Measurements from ENCODE around the gene NELFCD.
"Not testable (repeated sequence)": the region's sequence is repeated elsewhere in the genome, so short reads cannot be mapped to it uniquely, and the experiment has no call there.

Gene NELFCD, protein sequence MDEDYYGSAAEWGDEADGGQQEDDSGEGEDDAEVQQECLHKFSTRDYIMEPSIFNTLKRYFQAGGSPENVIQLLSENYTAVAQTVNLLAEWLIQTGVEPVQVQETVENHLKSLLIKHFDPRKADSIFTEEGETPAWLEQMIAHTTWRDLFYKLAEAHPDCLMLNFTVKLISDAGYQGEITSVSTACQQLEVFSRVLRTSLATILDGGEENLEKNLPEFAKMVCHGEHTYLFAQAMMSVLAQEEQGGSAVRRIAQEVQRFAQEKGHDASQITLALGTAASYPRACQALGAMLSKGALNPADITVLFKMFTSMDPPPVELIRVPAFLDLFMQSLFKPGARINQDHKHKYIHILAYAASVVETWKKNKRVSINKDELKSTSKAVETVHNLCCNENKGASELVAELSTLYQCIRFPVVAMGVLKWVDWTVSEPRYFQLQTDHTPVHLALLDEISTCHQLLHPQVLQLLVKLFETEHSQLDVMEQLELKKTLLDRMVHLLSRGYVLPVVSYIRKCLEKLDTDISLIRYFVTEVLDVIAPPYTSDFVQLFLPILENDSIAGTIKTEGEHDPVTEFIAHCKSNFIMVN
- total RNA-seq: 74.5 to 110 (median 109) reads per million in 4 experiments

DNA sequence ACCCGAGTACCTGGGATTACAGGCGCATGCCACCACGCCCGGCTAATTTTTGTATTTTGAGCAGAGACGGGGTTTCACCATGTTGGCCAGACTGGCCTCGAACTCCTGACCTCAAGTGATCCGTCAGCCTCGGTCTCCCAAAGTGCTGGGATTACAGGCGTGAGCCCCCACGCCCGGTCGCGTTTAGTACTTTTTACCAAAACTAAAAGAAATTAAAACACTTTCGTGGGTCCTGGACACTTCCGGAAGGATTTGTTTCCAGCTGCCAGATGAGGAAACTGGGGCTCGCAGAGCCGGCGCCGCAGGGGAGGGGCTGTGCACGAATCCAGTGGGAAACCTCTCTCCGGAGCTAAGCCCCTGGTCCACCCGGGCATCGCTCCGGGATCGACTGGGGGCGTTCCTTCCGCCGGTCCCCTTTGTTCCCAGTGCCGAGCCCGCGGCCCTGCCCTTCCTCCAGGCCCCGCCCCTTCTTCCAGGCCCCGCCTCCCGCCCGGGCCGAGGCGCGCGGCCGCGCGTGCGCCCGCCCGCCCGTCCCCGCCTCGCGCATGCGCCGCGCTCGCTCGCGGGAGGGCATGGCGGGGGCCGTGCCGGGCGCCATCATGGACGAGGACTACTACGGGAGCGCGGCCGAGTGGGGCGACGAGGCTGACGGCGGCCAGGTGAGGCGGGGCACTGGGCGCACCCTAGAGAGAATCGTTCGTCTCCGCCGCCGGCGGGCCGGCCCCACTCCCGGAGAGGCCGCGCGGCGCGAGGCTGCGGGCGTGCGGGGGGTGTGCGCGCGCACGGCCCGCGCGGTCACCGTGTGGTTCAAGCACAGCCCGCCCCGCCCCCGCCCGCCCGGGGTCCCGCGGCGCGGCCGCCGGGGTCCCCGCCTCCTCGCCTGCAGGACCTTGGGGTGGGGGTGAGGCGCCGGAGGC, at the start of gene NELFCD:
NELFCD (plus strand) TSS at position 546 of the 917 bp plus-strand sequence; CDS start at position 600, 54 bp downstream.
- peak; percentile 86 for DNase-seq

DNA sequence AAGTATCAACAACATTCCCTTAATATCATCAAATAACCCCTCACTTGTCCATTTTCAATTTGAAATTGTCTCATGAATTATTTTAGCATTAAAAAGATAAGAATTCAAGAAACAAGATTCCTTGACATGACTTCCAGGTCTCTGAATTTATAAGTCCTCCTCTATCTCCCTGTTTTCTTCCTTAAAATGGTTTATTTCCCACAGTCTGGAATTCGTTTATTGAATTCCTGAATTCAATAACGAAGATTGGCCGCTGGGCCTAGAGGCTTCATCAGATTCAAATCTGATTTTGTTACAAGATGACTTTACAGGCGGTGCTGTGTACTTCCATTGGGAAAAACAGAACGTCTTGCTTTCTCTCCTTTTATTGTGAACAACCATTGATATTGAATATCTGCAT, 48.9 kb upstream of the NELFCD start:
- no peak for DNase-seq

DNA sequence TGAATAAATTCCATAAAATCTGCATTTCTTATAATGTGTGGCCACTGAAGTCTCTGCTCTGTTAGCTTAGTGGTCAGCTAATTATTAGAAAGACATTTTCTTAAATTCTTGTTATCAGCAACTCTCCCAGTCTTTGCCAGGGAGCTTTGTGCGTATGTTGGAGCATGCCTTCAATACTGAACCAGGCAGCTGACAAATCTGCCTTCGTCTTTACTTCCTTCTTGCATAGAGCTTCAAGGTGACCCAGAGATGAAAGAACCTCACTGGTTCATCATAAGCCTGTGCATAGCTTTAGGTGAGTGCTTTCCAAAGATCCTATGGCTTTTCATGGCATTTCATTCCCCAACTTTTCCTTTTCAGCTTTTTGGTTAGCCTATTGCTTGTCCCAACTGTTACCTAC, 43.0 kb upstream of the NELFCD start:
- DNase-seq: no peak

DNA sequence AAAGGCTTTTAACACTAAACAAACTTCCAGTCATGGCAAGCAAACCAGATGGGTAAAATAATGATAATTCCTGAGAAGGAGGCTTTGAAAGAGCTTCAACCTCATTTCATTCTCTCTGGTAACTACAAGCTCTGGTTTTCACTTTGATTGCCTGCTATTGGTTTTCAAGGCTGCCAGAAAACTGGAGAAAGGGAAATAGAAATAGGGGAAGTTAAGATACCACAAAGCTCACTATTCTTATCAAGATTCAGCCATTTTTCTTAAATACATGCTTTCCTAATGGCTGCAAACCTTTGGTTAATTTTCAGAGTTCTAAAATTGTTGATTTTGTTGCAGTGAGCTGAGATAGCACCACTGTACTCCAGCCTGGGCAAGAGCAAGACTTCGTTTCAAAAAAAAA, 42.5 kb upstream of the NELFCD start:
- DNase-seq: no peak

DNA sequence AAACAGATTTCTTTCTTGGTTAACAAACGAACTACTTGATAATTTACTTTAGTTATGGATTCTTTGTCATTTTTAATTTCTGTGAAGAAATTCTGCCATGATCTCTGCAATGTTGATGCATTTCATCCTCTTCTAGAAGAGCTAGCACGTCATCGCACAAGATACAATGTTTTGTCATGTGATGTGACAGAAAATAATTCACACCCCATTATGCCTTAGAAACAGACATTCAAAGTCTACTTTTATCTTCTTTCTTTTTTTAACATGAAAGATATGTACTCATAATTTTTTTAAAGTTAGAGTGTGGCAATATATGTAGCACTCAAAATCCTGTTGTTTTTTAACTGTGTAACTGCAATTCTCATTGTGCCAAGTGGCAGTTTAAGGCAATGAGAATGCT, 39.6 kb upstream of the NELFCD start:
- no peak for DNase-seq

DNA sequence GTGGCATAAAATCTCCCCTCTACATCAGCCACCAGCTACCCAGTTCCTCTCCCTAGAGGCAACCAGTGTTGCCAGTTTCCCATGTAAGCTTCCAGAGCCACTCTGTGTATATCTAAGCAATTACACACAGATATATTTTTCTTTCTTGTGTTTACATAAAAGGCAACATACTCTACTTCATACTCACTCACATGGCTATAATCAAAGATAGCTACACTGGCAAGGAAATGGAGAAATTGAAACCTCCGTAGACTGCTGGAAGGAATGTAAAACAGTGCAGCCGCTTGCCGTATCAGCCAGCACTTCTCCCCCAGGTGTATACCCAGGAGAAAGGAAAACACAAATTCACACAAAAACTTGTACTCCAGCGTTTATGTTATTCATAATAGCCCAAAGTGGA, 38.5 kb upstream of the NELFCD start:
- no peak for DNase-seq

DNA sequence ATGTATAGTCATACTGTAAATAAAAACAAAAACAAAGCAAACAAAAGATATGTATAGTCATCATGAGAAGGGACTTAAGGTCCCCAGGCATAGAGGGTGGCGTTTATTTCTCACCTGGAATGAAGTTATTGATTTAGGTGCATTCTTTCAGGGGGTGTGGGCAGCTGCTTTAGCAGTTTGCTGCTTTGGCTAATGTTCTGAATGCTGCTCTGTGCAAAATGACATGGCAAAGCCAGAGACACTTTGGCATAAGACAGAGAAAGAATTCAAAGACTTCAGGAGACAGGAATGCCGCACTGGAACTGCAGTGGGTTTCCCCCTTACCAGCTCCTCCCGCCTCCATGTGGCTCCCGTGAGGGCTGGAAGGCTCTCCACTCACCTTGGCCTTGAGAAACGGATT, 36.4 kb upstream of the NELFCD start:
- DNase-seq: no peak

DNA sequence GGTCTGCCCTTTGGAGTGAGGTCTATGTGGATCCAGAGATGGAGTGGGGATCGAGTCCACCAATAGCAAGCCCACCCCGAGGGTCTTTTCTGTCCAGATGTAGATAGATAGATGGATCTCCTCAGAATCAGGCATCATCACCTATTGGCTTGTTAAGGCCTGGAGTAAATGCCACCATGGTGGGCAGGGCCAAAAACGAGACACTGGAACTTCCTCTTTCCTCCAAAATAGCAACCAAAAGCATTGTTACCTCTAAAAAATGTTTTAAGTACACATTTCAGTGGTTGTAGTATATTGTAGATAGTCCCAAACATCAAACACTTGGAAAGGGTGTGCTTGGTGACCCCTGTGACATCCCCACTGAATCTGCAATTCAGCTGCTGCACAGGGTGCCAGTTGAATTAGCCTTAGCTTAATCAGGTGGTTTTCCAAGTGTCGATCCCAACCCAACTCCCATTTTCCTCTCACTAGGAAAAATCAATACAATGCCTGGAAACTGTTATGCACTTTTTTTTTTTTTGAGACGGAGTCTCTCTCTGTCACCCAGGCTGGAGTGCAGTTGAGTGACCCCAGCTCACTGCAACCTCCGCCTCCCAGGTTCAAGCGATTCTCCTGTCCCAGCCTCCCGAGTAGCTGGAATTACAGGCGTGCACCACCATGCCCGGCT, 35.0 kb upstream of the NELFCD start:
- no peak for DNase-seq

DNA sequence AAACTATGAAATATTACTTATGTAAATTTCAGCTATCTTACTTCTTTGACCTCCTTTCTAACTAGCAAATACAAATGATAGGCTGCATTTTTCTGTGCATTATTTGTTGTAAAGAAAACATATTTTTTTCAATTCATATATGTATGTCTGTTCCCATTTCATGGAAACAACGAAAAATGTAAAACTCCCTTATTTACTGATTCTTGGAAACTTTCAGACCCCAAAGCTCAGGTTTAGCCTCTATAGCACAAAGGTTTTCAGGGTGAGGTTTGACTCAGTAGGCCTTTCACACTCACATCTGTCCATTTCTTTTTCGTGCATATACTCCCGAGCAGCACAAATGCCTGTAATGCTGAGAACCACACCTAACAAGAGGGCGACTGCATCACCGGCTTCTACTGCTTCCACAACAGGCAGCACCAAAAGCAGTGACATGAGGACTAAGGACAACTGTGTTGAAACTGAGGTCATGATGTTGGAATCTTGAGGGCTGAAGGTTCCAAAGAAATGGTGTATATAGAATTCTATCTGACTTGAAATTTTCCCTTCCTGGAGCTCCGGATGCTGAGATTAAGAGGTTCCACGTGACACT, 33.2 kb upstream of the NELFCD start:
- not testable (repeated sequence) for DNase-seq

DNA sequence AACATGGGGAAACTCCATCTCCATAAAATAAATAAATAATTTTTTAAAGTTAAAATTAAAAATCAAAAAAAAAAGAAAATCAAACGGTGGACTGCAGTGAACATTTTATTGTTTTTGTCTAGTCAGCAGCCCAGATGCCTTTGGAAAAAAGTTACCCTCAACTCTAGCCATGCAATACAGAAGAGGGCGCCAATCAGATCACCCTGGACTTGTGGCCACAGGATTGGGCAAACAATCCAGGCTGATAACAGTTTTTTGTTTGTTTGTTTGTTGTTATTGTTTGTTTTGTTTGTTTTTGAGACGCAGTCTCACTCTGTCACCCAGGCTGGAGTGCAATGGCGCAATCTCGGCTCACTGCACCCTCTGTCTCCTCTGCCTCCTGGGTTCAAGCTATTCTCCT, 30.5 kb upstream of the NELFCD start:
- DNase-seq: no peak

DNA sequence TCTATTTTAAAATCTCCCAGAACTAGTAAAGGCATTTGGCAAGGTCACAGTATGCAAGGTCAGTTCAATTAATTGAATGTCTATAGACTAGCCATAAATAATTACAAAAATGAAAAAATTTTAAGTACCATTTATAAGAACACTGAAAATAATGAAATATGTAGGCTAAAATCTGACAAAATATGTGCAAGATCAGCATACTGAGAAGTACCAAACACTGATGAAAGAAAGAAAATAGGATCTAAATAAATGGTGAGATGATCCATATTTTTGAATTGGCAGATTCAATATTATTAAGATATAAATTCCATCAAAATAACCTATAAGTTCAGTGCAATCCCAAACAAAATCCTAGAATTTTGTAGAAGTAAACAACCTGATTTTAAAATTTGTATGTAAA, 28.0 kb upstream of the NELFCD start:
- no peak for DNase-seq

DNA sequence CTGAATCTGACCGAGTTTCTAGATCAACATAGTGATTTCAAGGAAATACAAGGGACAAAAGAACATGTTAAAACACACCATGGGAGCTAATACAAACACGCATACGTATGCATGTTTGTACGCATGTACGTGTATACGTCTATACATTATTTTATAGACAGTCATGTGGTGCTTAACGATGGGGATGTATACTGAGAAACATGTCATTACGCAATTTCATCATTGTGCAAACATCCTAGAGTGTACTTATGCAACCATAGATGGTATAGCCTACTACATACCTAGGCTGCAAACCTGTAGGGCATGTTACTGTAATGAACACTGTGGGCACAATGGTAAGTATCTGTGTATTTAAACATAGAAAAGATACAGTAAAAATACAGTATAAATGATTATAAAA, 25.0 kb upstream of the NELFCD start:
- DNase-seq: no peak

DNA sequence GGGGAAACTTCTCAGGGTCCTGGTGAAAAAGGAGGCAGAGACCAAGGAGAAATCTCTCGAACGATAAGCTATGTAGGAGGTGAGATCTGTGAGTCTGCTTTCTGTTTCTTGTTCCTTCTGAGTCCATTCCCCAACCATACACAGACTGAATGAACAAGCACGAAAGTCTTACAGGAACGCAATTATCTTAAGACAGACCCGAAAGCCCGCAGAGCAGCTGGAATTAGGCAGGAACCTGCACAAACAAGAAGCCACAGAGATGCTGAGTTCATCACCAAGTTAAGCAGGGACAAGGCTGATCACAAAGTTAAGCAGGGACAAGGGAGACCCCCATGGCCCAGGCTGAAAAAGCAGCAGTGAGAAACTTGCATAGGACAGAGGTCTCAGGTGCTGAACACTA, 21.4 kb upstream of the NELFCD start:
- DNase-seq: no peak

DNA sequence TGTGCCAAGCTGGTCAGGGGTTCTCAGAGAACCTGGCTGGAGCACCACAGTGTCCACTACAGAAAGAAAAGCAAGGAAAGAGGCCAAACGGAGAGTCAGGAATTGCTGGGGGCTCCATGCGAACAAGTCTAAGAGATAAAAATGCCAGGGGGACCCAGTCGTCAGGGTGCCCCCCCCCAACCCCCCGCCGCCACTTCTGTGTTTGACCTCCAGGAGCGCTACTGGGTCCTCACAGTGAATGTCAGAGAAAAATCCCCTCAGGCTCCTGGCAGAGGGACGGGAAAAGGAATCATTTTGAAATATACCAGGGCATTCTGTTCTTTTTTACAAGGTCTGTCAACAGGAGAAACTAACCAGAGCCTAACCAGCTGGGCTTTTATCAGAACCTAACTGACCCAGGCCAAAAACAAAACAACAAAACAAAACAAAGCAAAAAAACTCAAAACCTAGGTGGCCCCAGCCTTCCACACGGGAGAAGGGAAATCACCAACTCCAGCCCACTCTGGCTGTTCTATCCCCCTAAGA, 17.9 kb upstream of the NELFCD start:
- no peak for DNase-seq

DNA sequence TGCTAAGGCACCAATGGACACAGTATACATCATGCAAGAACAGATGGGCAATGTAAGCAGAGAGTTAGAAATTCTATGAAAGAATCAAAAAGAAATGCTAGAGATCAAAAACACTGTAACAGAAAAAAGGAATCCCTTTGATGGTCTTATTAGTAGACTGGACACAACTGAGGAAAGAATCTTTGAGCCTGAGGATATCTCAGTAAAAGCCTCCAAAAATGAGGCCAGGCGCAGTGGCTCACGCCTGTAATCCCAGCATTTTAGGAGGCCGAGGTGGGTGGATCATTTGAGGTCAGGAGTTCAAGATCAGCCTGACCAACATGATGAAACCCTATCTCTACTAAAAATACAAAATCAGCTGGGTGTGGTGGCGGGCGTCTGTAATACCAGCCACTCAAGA, 17.1 kb upstream of the NELFCD start:
- DNase-seq: not testable (repeated sequence)

DNA sequence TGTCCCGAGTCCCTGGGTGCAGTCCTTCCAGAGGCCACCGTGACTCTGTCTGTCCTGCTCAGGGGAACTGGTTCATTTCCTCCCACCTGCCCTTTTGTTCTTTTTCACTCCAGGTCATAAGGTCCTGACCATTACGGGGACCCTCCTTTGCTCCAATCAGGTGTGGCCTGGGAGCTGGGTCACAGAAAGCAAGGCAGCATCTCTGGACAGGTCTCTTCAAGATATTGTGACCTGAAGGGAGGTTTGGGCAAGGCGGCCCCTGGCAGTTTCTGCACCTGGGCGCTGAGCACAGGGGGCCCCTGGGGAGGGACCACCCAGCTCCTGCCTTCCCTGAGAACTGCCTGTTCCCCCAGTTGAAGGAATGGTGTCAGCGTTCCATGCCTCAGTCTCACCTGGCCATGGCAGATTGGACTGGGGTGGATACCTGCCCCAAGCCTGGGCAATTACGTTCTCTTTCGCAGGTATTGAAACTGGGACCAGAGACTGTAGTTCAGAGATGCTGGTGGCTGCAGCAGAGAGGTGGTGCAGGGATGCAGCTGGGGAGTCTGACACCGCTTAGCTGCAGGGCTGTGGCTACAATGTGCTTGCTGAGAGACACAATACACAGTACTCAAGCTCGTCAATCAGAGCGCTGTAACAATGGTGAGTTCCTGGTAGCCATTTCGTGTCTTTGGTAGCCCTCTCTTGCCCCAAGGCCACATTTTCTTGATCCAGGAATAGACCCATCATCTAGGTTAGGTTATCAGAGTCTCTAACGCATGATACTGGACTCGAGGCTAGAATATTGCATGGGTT, 15.6 kb upstream of the NELFCD start:
- no peak for DNase-seq

DNA sequence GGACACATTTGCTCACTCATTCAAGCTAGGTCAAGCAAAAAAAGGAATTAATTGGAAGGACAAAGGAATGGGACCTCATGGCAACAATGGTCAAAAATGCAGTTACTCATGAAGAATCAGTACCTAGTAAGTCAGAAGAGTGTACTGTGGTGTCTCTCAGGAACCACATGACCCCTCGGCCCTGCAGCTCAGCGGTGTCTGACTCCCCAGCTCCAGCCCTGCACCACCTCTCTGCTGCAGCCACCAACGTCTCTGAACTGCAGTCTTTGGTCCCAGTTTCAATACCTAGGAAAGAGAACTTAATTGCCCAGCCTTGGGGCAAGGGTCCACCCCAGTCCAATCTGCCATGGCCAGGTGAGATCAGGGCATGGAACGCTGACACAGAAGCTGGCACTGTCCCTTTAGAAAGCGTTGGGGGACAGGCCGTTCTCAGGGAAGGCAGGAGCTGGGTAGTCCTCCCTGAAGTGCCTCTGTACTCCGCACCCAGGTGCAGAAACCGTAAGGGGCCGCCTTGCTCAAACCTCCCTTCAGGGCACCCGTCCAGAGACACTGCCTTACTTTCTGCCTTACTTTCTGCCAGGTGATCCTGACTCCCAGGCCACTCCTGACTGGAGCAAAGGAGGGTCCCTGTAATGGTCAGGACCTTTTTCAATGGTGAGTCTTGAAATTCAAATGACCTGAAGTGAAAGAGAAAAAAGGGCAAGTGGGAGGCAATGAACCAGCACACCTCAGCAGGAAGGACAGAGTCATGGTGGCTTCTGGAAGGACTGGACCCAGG, 13.2 kb upstream of the NELFCD start:
- DNase-seq: no peak

DNA sequence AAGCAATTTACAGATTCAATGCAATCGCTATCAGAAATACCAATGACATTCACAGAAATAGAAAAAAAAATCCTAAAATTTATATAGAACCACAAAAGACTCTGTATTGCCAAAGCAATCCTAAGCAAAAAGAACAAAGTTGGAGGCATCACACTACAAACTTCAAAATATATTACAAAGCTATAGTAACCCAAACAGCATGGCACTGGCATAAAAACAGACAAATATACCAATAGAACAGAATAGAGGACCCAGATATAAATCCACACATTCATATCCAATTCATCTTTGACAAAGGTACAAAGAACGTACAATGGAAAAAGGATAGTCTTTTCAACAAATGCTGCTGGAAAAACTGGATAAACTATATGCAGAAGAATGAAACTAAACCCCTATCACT, 11.6 kb upstream of the NELFCD start:
- DNase-seq: no peak

DNA sequence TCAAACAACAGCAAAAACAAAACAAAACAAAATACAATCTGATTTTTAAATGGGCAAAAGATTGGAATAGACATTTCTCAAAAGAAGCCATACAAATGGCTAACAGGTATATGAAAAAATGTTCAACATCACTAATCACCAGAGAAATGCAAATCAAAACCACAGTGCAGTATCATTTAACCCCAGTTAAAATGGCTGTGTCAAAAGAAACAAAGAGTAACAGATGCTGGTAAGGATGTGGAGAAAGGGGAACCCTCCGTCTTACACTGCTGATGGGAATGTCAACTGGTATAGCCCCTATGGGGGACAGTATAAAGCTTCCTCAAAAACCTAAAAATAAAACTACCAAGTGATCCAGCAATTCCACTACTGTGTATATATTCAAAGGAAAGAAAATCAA, 10.9 kb upstream of the NELFCD start:
- DNase-seq: no peak

DNA sequence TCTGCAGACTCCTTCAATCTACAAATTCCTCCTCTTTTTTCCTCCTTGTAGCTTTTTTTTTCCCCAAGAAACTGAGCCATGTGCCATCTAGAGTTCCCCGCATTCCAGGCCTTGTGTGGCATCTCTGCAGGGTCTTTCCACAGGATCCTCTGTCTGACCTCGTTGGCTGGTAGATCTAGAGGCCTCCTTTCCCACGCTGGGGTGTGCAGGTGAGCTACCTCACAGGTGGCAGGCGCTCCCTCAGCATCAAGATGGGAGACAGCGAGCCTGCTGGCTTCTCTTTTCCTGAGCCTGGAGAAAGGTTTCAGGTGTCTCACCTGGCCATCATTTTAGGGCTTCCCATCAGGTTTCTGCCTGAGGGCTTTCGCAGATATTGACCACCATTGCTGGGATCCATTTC, 9.6 kb upstream of the NELFCD start:
- no peak for DNase-seq

DNA sequence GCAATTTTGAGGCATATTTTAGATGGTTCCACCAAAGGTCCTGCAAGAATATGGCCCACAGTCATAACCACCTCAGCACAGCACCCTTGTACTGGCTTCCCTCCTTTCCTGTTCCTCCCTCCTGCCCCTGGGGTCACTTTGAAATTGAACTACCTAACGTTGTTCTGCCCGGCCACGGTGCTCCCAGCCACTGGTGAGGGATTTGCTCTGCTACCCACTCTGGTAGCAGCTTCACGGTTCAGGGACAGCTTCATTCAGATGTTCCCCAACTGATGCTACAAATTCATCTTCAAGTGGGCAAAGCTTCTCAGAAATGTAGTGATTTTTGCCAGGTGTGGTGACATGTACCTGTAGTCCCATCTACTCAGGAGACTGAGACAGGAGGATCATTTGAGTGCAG, 7.9 kb upstream of the NELFCD start:
- DNase-seq: no peak

All from effector CD8-positive, alpha-beta T cell (primary cell).